Renal cortex interstitium (tissue), 11 donors: Measurements from ENCODE around the gene TOR2A. TPM values are rescaled to one million over a fixed set of nuclear protein-coding genes. Genes with fewer than 3 reads are reported as not detected.

Experiments
- DNase-seq, 11 donors: peaks; one replicate each; pipeline ENCODE4 v3.0.0-alpha.2; 2013; ENCODE audit warnings: low read depth in 9 of 11, low spot score in 4 of 11; ENCODE audit errors: extremely low read depth in 1 of 11
- polyA plus RNA-seq, 3 donors: library from polyadenylated mRNA; unstranded; fragments of 120-200 nt; gene quantifications; one replicate each; pipeline ENCODE4 v1.2.1, GENCODE V29; 2013; ENCODE audit not compliant: insufficient read length in 3 of 3

Gene TOR2A
- polyA plus RNA-seq, 3 donors = 12.1 to 19.0 (median 13.6) TPM

GRCh38 chr9:127729522-127730256, 5.4 kb downstream of the TOR2A start:
- DNase-seq = no peak

GRCh38 chr9:127728808-127729207, 6.3 kb downstream of the TOR2A start:
- DNase-seq = no peak

GRCh38 chr9:127726871-127727270, 8.2 kb downstream of the TOR2A start:
- DNase-seq = no peak

GRCh38 chr9:127724012-127724411, 11.1 kb downstream of the TOR2A start:
- no peak for DNase-seq

GRCh38 chr9:127723444-127723843, 11.7 kb downstream of the TOR2A start:
- no peak for DNase-seq

- DNase-seq = no peak
Observed at GRCh38 chr9:127723013-127723412, 12.1 kb downstream of the TOR2A start.

- DNase-seq = no peak
Observed at GRCh38 chr9:127722055-127722745, 12.9 kb downstream of the TOR2A start.

- DNase-seq = no peak
Observed at GRCh38 chr9:127721391-127721821, 13.7 kb downstream of the TOR2A start.

GRCh38 chr9:127720865-127721227, 14.2 kb downstream of the TOR2A start:
- DNase-seq = no peak

GRCh38 chr9:127720031-127720864, 14.8 kb downstream of the TOR2A start:
- DNase-seq = no peak

GRCh38 chr9:127717766-127718165, 17.3 kb downstream of the TOR2A start:
- DNase-seq = no peak

GRCh38 chr9:127716412-127716811, 18.7 kb downstream of the TOR2A start:
- DNase-seq = no peak

GRCh38 chr9:127715470-127716337, 19.4 kb downstream of the TOR2A start, which contains the start of the genes PTRH1 and TTC16:
Gene PTRH1 (minus strand): TSS chr9:127715663. CDS start chr9:127715639, 24 bp downstream.
Gene TTC16 (plus strand): TSS chr9:127716079. CDS start chr9:127716146, 67 bp downstream.
- DNase-seq = peak; percentile 83 to 96 (median 94)

- no peak for DNase-seq
Observed at GRCh38 chr9:127714951-127715469, 20.1 kb downstream of the TOR2A start.

GRCh38 chr9:127714020-127714750, 20.9 kb downstream of the TOR2A start:
- no peak for DNase-seq

- DNase-seq = no peak
Observed at GRCh38 chr9:127712867-127713266, 22.2 kb downstream of the TOR2A start.

GRCh38 chr9:127712371-127712770, 22.7 kb downstream of the TOR2A start:
- DNase-seq = no peak

GRCh38 chr9:127711831-127712274, 23.2 kb downstream of the TOR2A start:
- DNase-seq = no peak
